RWPE1 (cell line): ENCODE results near the gene ZDHHC24.

Experiments used
- CTCF ChIA-PET: fragments of 350-600 bp; sonication (Branson Sonifier 250); formaldehyde crosslinking; extraction: SDS; loops from one replicate; lab custom pipeline; 2021; lab: Yijun Ruan, JAX
- POLR2A ChIA-PET: fragments of 400-600 bp; formaldehyde crosslinking; extraction: SDS; loops from one replicate; lab custom pipeline; 2020; ENCODE audit warnings: antibody characterized with exemption; ENCODE audit not compliant: low non-redundant PET; lab: Yijun Ruan, JAX
- DNase-seq: peaks from one replicate; pipeline ENCODE4 v3.0.0; 2012; ENCODE audit warnings: low spot score
- H3K27ac ChIP-seq: fragments of 450-650 bp; 2 replicates; pipeline ENCODE4 v1.5.1; 2017
- TF ChIP-seq, protein P1 (sequence below): fragments of 450-650 bp; conservative IDR thresholded peaks from 2 replicates; pipeline ENCODE4 v1.5.1; 2017; ENCODE audit warnings: low read depth, mild to moderate bottlenecking

The ZDHHC24 gene

DNA sequence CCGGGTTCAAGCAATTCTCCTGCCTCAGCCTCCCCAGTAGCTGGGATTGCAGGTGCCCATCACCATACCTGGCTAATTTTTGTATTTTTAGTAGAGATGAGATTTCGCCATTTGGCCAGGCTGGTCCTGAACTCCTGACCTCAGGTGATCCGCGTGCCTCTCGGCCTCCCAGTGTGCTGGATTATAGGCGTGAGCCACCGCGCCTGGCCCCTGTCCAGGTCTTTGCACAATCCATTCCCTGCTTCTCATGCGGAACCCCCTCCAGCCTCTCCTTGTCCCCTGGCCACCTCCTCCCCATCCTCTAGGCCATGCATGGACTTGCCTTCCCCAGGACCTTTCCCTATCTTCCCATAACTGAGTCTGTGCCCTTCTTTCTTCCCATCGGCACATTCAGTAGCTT lies 56.9 kb downstream of the ZDHHC24 start:
- H3K27ac ChIP-seq: no peak overlapping the region; the same call in 1 of the 2 replicates
- ChIA-PET CTCF (interaction anchor here (0.5 kb wide), 1 partner anchor 125 kb away, joined by 3 read pairs; no protein-coding TSS in a partner anchor), POLR2A (no interaction called here)
- no peak for DNase-seq
- TF ChIP-seq, protein P1, sequence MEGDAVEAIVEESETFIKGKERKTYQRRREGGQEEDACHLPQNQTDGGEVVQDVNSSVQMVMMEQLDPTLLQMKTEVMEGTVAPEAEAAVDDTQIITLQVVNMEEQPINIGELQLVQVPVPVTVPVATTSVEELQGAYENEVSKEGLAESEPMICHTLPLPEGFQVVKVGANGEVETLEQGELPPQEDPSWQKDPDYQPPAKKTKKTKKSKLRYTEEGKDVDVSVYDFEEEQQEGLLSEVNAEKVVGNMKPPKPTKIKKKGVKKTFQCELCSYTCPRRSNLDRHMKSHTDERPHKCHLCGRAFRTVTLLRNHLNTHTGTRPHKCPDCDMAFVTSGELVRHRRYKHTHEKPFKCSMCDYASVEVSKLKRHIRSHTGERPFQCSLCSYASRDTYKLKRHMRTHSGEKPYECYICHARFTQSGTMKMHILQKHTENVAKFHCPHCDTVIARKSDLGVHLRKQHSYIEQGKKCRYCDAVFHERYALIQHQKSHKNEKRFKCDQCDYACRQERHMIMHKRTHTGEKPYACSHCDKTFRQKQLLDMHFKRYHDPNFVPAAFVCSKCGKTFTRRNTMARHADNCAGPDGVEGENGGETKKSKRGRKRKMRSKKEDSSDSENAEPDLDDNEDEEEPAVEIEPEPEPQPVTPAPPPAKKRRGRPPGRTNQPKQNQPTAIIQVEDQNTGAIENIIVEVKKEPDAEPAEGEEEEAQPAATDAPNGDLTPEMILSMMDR: no peak

DNA sequence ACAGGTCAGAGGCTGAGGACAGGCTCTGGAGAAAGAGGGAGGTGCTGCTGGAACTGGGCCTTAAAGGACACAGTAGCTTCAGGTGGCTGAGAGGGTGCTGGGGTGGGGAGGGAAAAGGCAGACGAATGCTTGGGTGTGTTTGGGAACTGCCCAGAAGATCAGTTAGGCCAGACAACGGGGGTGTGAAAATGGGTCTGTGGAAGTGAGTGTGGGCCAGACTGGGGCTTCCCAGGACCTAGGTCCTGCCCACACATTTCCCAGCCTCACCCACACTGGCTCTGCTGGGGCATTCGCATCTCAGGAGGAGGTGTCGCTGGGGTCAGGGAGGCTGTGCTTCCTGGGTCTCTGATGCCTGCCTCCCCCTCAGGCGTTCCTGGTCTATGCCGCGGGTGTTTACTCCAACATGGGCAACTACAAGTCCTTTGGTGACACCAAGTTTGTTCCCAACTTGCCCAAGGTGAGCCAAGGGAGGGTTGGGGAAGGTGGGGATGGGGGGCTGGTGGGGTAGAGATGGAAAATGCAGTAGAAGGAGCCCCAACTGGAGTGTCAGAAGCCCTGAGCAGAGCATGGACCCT lies 61.0 kb downstream of the ZDHHC24 start:
- TF ChIP-seq, protein P1: no peak
- POLR2A ChIA-PET: no interaction called here
- peak overlapping the region; percentile 8; the same call in 1 of the 2 replicates for H3K27ac ChIP-seq
- CTCF ChIA-PET: interaction anchor here (0.6 kb wide), 1 partner anchor 379 kb away, joined by 3 read pairs; no protein-coding TSS in a partner anchor
- DNase-seq: no peak

DNA sequence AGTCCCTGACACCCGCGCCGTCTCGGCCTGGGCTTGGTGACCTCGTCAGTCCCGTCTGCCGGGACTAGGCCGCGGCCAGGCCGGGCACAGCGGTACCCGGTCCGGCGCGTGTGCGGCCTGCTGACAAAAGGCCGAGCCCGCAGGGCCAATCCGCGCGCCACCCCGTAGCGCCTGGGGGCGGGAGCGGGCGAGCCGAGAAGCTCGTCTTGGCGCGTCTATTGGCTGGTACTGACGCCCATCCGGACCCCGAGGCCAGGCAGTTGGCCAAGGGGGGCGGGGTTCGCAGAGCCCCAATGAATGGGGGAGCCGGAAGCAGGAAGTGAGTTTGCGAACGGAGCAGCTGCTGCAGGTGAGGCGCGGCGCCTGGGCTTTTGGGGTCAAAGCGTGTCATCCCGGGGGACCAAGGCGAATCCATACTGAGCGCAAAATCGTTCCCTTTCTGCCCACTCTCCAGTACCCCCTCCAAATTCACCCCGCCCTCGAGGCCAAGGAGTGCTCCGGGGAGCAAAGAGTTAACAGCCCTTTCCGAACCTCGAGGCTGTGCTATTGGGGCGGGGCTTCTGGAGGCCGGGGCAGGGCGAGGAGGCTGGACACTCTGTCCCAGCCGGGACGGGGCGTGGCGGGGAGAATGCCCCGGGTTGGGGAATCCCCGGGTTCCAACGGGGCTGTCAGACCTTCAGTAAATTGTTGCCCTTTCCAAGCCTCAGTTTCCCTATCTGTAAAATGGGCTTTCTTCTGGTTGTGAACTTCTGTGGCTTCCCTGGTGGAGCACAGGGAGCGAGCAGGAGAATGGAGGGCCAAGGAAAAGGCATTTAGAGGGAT lies 65.5 kb downstream of the ZDHHC24 start, which contains the start of gene DPP3:
TSS of gene DPP3 (plus strand) at position 318 of the 822 bp plus-strand sequence. CDS start 1,767 bp downstream, outside the sequence.
- ChIA-PET POLR2A (interaction anchor here (0.5 to 0.9 kb wide), 4 partner anchors 14 to 197 kb away, joined by 3 to 6 read pairs (median 4); partner anchors contain the start of genes PELI3 and RBM4B), CTCF (interaction anchor here (0.5 to 0.7 kb wide), 4 partner anchors 110 to 400 kb away, joined by 3 to 5 read pairs (median 3); no protein-coding TSS in a partner anchor)
- peak; percentile 99 for DNase-seq
- H3K27ac ChIP-seq: peak within 1 kb of the TSS; percentile 93
- TF ChIP-seq, protein P1: no peak

DNA sequence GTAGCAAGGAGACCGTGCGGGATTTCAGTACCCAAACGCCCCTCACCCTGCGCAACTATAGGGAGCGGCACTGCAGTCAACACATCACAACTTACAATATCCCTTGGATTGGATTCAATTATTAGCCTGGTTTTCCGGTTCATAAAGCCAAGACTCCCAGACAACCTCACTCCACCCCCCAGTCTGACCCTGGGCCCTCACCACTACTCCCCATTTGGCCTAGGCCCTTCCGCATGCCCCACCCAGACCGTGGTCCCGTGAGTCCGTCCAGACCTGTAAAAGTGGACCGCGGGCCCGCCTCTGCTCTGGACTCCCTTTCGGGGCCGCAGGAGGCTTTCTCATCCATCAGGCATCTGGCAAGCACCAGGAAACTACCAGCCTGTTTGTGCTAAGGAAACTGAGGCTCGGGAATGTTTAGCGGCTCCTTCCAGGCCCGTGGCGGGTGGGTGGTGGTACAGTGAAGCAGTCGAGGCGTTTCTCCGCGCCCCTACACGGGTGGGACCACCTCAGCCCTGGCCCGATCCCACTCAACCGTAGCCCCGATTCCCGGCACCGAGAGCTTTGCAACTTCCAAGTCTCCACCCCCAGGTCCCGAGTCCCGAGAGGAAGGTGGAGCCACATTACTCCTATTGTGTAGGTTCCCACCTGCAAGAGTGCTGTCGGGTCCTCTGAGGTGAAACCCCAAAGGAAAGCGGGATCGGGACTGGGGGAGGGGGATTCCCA lies 66.3 kb downstream of the ZDHHC24 start:
- TF ChIP-seq, protein P1: no peak
- DNase-seq: peak; percentile 89
- CTCF ChIA-PET: interaction anchor here (0.5 to 1.2 kb wide), 10 partner anchors 10 to 401 kb away, joined by 3 to 6 read pairs (median 3); no protein-coding TSS in a partner anchor
- POLR2A ChIA-PET: interaction anchor here (0.7 to 0.9 kb wide), 4 partner anchors 13 to 198 kb away, joined by 3 to 6 read pairs (median 3); partner anchors contain the start of genes PELI3 and RBM4B
- peak overlapping the region; percentile 93 for H3K27ac ChIP-seq

DNA sequence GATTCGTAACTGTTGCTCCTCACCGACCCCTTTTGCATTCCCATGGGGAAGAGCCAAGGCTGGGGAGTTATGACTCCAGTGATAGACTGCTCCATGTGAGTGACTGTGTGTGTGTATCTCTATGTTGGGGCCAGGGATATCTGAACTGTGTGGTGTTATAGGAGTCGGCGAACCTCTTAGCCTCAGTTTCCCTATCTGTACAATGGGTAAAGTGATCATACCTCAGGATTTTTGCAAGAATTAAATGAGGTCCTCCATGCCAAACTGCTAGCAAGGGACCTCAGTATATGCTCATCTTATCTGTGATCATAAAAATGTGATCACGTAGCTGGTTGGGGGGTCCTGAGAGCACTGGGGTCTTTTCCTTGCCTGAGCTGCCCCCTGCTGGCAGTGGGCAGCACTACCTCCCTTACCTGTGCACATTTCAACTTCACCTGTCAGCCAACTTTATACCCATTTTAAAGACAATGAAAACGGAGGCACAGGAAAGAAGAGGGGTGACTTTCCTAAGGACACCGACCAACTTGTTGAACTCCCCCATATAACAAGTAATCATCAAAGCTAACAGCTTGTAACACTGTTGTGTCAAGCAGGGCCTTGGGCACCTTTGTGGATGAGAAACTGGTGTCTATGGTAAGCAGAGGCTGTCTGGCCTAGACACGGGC lies 67.0 kb downstream of the ZDHHC24 start:
- H3K27ac ChIP-seq: peak overlapping the region; percentile 93
- ChIA-PET POLR2A (no interaction called here), CTCF (interaction anchor here (0.5 to 1.2 kb wide), 9 partner anchors 9 to 92 kb away, joined by 3 to 6 read pairs (median 3); no protein-coding TSS in a partner anchor)
- TF ChIP-seq, protein P1: peak; percentile 78
- DNase-seq: peak; percentile 36
